Retinal pigment epithelial cell (primary cell): ENCODE results near the gene PTTG1IP2.

Source experiments
- DNase-seq: peaks from one replicate; pipeline ENCODE4 v3.0.0-alpha.2; 2010; ENCODE audit warnings: low read depth
- H3K4me3 ChIP-seq: 2 replicates; pipeline ENCODE4 v1.5.1; 2011; ENCODE audit warnings: mild to moderate bottlenecking, low read length, control low read depth, moderate library complexity
- CTCF ChIP-seq: conservative IDR thresholded peaks from 2 replicates; pipeline ENCODE4 v1.5.1; 2011; ENCODE audit warnings: low read depth, low read length, control low read depth, inconsistent platforms

Gene PTTG1IP2

GRCh38 chr7:90469554-90469953 lies at the start of gene PTTG1IP2:
Gene PTTG1IP2 (plus strand): TSS chr7:90469639. CDS start chr7:90469787, 148 bp downstream.
- TF ChIP-seq CTCF = no peak
- H3K4me3 ChIP-seq = no peak within 1 kb of the TSS
- no peak for DNase-seq

GRCh38 chr7:90421651-90422050 lies 47.8 kb upstream of the PTTG1IP2 start:
- H3K4me3 ChIP-seq = no peak overlapping the region
- no peak for DNase-seq
- TF ChIP-seq CTCF = no peak

- H3K4me3 ChIP-seq = no peak overlapping the region
- no peak for TF ChIP-seq CTCF
- DNase-seq = no peak
These were observed 44.7 kb upstream of the PTTG1IP2 start for GRCh38 chr7:90424720-90425119.

GRCh38 chr7:90425376-90425775 lies 44.1 kb upstream of the PTTG1IP2 start:
- no peak for DNase-seq
- no peak overlapping the region for H3K4me3 ChIP-seq
- no peak for TF ChIP-seq CTCF

GRCh38 chr7:90430614-90431460 lies 38.6 kb upstream of the PTTG1IP2 start:
- no peak overlapping the region for H3K4me3 ChIP-seq
- DNase-seq = no peak
- TF ChIP-seq CTCF = no peak

GRCh38 chr7:90432752-90433151 lies 36.7 kb upstream of the PTTG1IP2 start:
- no peak for DNase-seq
- no peak overlapping the region for H3K4me3 ChIP-seq
- TF ChIP-seq CTCF = no peak

GRCh38 chr7:90433221-90433620 lies 36.2 kb upstream of the PTTG1IP2 start:
- no peak for DNase-seq
- no peak overlapping the region for H3K4me3 ChIP-seq
- TF ChIP-seq CTCF = no peak
